Retinal pigment epithelial cell (primary cell): ENCODE measurements around the gene SCNN1B.

Experiments
- DNase-seq: peaks from one replicate; pipeline ENCODE4 v3.0.0-alpha.2; 2010; ENCODE audit warnings: low read depth
- H3K4me3 ChIP-seq: 2 replicates; pipeline ENCODE4 v1.5.1; 2011; ENCODE audit warnings: mild to moderate bottlenecking, low read length, control low read depth, moderate library complexity
- CTCF ChIP-seq: conservative IDR thresholded peaks from 2 replicates; pipeline ENCODE4 v1.5.1; 2011; ENCODE audit warnings: low read depth, low read length, control low read depth, inconsistent platforms

Gene SCNN1B

GRCh38 chr16:23288209-23288608 is 13.9 kb upstream of the SCNN1B start:
- DNase-seq = no peak
- no peak overlapping the region for H3K4me3 ChIP-seq
- no peak for TF ChIP-seq CTCF

GRCh38 chr16:23288726-23289512 is 13.2 kb upstream of the SCNN1B start:
- TF ChIP-seq CTCF = no peak
- H3K4me3 ChIP-seq = no peak overlapping the region
- no peak for DNase-seq

GRCh38 chr16:23290189-23291062 is 11.7 kb upstream of the SCNN1B start:
- no peak for TF ChIP-seq CTCF
- H3K4me3 ChIP-seq = no peak overlapping the region
- no peak for DNase-seq

GRCh38 chr16:23293016-23293415 is 9.1 kb upstream of the SCNN1B start:
- no peak for DNase-seq
- H3K4me3 ChIP-seq = no peak overlapping the region
- TF ChIP-seq CTCF = no peak

GRCh38 chr16:23294260-23294659 is 7.8 kb upstream of the SCNN1B start:
- DNase-seq = no peak
- H3K4me3 ChIP-seq = no peak overlapping the region
- TF ChIP-seq CTCF = no peak

- DNase-seq = no peak
- TF ChIP-seq CTCF = peak; percentile 14
Observed at GRCh38 chr16:23296994-23297393, 5.1 kb upstream of the SCNN1B start.

More at GRCh38 chr16:23296994-23297393, 5.1 kb upstream of the SCNN1B start:
- no peak overlapping the region for H3K4me3 ChIP-seq
